ENCODE data around the gene RNF126.
"Not testable (repeated sequence)": the region's sequence is repeated elsewhere in the genome, so short reads cannot be mapped to it uniquely, and the experiment has no call there.

Gene RNF126

GRCh38 chr19:610801-611480 lies 52.1 kb downstream of the RNF126 start:
- peak; percentile 47 for DNase-seq

GRCh38 chr19:610071-610800 lies 52.8 kb downstream of the RNF126 start:
- DNase-seq, result peak; percentile 21

- no peak for DNase-seq
Measured at GRCh38 chr19:609004-609346, 54.0 kb downstream of the RNF126 start.

- no peak for DNase-seq
Measured at GRCh38 chr19:608155-609003, 54.6 kb downstream of the RNF126 start.

GRCh38 chr19:607301-608154 lies 55.5 kb downstream of the RNF126 start:
- DNase-seq, result no peak

GRCh38 chr19:605061-605971 lies 57.7 kb downstream of the RNF126 start:
- DNase-seq, result not testable (repeated sequence)

GRCh38 chr19:604355-604754 lies 58.7 kb downstream of the RNF126 start:
- no peak for DNase-seq

- not testable (repeated sequence) for DNase-seq
Measured at GRCh38 chr19:603779-604178, 59.2 kb downstream of the RNF126 start.

GRCh38 chr19:603302-603639 lies 59.7 kb downstream of the RNF126 start:
- DNase-seq, result not testable (repeated sequence)

- DNase-seq, result no peak
Measured at GRCh38 chr19:602391-603301, 60.4 kb downstream of the RNF126 start.

GRCh38 chr19:601790-602189 lies 61.2 kb downstream of the RNF126 start:
- DNase-seq, result no peak

GRCh38 chr19:601310-601709 lies 61.7 kb downstream of the RNF126 start:
- no peak for DNase-seq

Data from T-helper 9 cell (primary cell).